ENCODE results near the gene RNASE3.
"Not testable (repeated sequence)": the region's sequence is repeated elsewhere in the genome, so short reads cannot be mapped to it uniquely, and the experiment has no call there.

GRCh38 chr14:20888411-20888810 is 2.8 kb upstream of the RNASE3 start:
- not testable (repeated sequence) for TF ChIP-seq CTCF, POLR2A (IDR thresholded peaks at IDR 0.05)

Measured in adrenal gland (tissue), 5 donors.